ENCODE results near the gene PTPRN2.

GRCh38 chr7:157886266-157886665 is 701.4 kb downstream of the PTPRN2 start:
- TF ChIP-seq EP300 (IDR thresholded peaks at IDR 0.05): no peak
- TF ChIP-seq, protein P1, sequence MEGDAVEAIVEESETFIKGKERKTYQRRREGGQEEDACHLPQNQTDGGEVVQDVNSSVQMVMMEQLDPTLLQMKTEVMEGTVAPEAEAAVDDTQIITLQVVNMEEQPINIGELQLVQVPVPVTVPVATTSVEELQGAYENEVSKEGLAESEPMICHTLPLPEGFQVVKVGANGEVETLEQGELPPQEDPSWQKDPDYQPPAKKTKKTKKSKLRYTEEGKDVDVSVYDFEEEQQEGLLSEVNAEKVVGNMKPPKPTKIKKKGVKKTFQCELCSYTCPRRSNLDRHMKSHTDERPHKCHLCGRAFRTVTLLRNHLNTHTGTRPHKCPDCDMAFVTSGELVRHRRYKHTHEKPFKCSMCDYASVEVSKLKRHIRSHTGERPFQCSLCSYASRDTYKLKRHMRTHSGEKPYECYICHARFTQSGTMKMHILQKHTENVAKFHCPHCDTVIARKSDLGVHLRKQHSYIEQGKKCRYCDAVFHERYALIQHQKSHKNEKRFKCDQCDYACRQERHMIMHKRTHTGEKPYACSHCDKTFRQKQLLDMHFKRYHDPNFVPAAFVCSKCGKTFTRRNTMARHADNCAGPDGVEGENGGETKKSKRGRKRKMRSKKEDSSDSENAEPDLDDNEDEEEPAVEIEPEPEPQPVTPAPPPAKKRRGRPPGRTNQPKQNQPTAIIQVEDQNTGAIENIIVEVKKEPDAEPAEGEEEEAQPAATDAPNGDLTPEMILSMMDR (IDR thresholded peaks at IDR 0.05): no peak
- no peak for TF ChIP-seq POLR2AphosphoS5 (IDR thresholded peaks at IDR 0.05)
- no peak for TF ChIP-seq POLR2A (IDR thresholded peaks at IDR 0.05)

Data from sigmoid colon (tissue), 4 donors.